Eye (tissue), 1 donor: Measurements from ENCODE around the gene PXDC1.
"Not testable (repeated sequence)": the region's sequence is repeated elsewhere in the genome, so short reads cannot be mapped to it uniquely, and the experiment has no call there.

ENCODE experiments used
- DNase-seq: peaks from one replicate; pipeline ENCODE4 v3.0.0-alpha.2; 2015

PXDC1 gene

DNA sequence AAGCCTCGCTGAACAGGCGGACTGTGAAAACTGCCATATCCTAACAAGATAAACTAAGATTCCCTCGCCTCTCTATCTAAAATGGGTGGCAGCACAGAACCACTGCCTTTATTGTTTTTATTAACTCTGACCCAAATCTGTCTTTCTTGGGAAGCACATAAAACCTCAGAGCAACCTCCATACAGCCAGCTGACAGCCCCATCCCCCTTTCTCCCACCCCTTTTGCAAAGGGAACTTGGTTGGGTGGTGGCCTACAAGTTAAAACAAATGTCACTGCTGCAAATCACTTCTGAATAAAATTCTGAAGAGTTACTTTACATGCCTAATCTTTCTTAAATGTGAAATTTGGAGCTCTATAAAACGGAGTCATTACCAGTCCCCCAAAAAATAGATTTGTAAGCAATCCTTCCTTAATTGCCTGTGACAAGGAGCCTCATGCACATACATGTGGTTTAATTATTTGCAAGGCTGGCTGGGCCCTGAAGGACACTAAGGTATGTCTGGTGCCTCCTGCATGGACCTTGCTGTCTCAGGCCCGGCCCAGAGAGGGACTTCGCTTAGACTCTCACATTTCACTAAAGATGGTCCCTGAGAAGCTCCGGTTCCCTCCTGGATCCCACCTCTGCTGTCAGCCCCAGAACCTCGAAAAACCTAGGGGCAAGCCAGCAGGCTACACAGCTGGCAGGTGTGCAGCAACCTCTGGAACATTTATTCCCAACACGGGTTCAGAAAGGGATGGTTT is 21.7 kb downstream of the PXDC1 start:
- peak; percentile 39 for DNase-seq

DNA sequence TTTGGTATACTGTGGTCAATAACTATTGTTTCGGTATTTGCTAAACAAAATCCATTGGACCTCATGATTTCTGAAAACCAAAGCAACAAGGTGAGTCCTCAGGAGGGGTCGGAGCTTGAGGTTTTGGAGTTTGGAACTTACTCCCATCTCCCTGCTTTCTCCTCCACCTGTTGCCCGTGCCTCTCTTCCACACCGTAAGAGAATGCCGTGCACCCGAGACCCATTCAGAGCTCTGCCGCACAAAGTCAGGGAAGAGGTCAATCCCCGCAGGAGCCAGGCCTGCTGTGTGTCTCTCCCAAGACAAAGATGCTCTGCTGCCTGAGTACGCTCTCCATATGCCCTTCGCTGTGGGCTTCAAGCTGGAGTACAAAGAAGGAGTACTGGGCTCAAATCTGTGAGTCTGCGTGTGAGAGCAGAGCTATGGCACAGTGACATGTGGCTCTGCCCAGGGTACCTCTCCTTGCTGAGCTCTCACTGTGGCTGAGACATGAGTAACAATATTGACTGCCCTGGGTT is 23.9 kb downstream of the PXDC1 start:
- no peak for DNase-seq

DNA sequence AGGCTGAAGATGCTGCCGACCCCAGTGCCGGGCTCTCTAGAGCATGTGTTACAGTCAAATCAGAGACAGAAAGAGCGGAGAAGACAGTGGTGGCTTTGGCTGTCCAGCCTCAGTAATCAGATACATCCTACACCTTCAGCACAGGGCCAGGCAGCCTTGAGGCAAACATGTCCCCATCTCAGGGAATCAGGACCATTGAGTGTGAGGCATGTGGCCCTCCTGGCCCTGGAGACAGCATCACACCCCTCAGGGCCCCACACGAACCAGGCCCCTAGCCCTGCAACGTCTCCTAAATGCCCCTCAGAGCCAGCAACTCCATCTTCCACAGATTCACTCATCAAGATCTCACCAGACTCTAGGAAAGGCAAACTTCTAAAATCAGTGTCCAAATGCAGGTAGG is 24.5 kb downstream of the PXDC1 start:
- no peak for DNase-seq

DNA sequence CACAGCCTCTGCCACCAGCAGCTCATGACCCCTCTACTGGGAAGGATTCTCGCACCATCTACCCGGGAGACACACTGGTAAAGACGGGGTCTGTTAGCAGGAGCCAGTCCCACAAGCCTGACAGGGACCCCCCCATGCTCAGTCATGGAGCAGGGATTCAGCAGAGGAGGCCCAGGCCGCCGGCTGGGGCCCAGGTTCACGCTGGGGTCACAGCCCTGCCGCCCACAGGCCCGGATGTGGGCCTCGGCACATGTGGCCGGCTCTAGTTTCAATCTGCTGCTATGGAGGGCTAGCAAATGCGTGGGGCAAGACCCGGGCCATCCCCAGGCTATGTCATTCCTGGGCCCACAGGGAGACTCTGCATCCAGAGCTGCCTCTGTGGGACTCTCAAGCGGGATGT is 25.1 kb downstream of the PXDC1 start:
- no peak for DNase-seq

- peak; percentile 67 for DNase-seq
These were observed 26.1 kb downstream of the PXDC1 start for GRCh38 chr6:3725145-3726047.

- no peak for DNase-seq
These were observed 26.9 kb downstream of the PXDC1 start for GRCh38 chr6:3724451-3725144.

GRCh38 chr6:3723966-3724365 is 27.5 kb downstream of the PXDC1 start:
- no peak for DNase-seq

GRCh38 chr6:3723251-3723650 is 28.3 kb downstream of the PXDC1 start:
- DNase-seq = no peak

DNA sequence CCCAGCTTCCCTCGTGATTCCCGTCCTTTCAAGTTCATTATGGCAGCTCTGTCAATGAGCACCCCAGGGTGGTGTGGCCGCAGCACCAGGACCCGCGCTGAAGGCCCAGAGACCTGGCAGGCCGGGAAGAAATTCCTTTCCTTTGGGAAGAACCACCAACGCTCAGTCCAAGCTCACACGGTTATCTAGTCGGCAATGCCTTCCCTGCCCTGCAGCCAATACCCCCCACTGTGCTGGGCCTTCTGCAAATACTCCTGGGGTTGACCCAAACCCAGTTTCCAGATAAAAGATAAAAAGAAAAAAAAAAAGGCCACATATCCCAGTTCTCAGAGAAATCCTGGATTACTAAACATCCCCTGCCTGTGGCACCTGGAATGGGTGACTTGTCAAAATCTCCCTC is 28.7 kb downstream of the PXDC1 start:
- DNase-seq = no peak

DNA sequence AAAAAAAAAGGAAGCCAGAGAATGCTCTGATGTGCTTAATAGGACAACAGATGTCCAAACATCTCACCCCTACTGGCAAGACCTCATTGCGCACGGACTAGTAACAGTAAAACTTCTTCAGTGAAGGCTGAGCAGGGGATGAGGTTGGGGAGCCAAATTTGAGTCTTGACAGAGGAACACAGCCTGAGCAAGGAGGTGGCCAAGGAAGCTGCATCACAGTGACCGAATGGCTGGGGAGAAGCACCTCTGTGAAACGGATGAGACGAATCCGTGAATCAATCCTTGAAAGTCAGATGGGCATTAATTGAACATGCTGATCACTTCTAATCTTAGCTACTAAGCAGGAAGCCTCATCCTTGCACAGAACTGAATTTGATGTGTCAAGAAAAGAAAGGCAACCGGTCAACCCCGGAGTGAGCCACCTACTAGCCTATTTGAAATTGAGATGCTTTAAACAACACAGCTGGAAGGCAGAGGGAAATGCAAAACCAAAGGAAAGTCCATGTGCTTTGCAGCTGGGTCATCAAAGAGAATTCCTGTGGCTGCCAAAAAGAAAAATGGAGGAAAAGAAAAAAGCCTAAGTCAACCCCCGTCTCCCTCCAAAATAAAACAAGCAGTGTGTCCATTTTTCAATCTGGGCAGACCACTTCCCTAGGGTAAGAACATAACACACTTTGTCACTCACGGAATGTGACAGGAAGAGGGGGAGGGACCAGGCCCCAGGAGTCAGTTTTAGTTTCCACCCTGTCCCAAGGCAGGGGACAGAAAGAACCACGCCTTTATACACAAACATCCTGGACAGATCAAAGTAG is 29.5 kb downstream of the PXDC1 start:
- no peak for DNase-seq

DNA sequence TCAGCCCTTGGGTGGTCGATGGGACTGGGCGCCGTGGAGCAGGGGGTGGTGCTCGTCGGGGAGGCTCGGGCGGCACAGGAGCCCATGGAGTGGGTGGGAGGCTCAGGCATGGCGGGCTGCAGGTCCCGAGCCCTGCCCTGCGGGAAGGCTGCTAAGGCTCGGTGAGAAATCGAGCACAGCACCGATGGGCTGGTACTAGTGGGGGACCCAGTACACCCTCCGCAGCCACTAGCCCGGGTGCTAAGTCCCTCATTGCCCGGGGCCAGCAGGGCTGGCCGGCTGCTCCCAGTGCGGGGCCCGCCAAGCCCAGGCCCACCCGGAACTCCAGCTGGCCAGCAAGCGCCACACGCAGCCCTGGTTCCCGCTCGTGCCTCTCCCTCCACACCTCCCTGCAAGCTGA is 30.7 kb downstream of the PXDC1 start:
- DNase-seq = not testable (repeated sequence)

- DNase-seq = no peak
These were observed 31.8 kb downstream of the PXDC1 start for GRCh38 chr6:3719462-3720308.

- DNase-seq = no peak
These were observed 33.1 kb downstream of the PXDC1 start for GRCh38 chr6:3718407-3718806.

DNA sequence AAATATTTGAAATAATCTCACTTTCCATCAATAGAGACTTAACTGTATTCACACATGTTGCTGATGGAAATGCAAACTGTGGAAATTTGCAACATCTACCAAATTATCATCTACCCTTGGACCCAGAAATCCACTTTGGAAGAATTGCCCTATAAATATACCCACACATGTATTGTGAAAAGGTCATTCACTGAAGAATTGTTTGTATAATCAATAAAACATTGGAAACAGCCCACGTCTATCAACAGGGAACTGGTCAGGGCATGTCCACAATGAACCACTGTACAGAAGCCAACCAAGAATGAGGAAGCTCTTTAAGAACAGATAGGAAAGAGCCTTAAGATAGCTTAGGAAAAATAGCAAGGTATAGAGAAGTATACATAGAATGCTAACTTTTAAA is 36.2 kb downstream of the PXDC1 start:
- no peak for DNase-seq

- DNase-seq = no peak
These were observed 36.7 kb downstream of the PXDC1 start for GRCh38 chr6:3714768-3715167.

DNA sequence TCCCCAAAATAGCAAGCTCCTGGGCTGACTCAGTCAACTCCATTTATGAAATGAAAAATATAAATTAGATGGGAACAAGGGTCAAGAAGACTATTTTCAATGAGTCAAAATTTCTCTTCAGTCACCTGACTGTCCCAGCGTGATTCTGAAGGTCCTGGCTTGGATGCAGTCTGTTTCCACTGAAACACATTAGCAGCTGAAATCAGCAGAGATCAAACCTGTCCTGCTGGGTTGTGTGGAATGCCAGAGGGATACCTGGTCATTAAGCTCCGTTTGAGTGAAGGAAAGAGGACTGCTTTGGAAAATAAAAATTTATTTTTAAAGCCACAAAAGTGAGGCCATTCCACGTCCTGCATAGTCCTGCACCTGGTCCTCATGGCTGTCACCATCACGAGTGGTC is 37.4 kb downstream of the PXDC1 start:
- no peak for DNase-seq

DNA sequence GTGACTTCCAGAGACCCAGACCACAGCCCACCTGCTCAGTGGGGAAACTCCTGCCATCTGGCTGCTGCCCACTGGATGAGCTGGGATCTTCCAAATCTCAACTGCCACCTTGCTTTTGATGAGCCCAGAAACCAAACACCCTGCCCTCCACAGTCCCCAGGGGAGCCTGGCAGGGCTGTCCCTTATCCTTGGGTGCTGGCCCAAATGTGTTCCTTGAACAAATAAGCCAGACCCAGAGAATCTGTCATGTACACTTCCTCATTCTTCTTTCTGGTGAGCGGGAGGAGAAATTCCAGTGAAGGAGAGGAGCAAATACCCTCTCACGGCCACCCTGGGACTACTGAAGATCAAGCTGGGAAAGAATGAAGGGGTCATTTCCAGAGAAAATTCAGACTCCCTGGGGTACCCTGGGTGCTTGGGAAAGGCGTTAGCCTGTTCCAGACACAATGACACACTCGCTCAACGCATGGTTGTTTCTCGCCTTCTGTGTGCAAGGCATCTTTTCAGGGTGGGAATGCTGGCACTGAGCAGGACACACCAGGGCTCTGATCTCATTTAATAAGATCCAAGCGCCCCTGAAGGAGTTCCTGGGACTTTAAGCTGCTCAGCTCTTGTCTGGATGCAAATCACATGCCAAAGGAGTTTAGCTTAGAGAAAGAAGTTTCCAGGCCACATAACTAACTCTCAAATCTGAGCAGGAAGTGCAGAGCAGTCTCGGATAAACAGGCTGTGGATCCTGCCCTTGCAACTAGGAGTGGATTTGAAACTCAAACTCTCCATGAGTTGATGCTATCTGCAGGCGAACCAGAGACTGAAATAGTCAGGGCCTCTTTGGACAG is 38.5 kb downstream of the PXDC1 start:
- peak; percentile 32 for DNase-seq

GRCh38 chr6:3711776-3712175 is 39.7 kb downstream of the PXDC1 start:
- DNase-seq = no peak

DNA sequence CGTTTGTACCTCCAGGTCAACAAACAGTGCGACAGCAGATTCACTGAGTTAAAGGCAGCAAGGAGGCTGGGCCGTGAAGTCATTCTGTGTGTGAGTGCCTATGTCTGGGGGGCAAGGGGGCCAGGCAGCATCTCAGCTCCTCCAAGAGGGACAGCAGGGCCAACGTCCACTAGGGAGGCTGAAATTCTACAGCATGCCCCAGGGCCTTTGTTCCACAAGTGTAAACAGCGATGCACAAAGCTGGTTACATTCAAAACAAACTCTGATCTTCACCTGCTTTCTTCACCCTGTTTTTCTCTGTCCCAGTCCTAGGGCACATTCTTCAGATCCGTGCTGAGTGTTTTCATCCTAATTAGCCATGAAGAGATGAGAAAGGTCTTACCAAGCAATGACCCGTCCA is 41.1 kb downstream of the PXDC1 start:
- DNase-seq = no peak

DNA sequence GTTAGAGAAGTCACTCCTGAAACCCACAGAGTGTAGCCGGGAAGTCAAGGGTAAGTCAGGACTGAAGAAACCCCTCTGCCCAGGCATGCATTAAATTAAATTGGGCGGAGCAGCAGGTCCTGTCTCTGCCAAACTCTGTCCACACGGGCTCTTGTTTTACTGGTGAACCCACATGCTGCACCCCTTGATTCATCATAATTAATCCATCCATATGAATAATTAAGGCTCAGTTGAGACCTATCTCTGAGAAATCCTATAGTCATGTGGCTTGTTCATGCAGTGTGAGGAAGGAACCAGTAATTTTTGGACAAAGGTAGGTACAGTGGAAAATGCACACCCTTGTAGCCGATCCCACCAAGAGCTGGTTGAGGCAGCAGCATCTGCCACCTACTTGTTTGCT is 43.0 kb downstream of the PXDC1 start:
- no peak for DNase-seq
